ENCODE results near the gene TSPAN17. TPM values are rescaled to one million over a fixed set of nuclear protein-coding genes. Genes with fewer than 3 reads are reported as not detected.
"Not testable (repeated sequence)": the region's sequence is repeated elsewhere in the genome, so short reads cannot be mapped to it uniquely, and the experiment has no call there.

Gene TSPAN17
- total RNA-seq, 2 donors from 2014 or later = 26.7 to 53.0 TPM

GRCh38 chr5:176685010-176685409 is 37.7 kb downstream of the TSPAN17 start:
- H3K4me3 Mint-ChIP-seq = no peak overlapping the region
- no peaks in the 10 kb centered on the region for H3K36me3 Mint-ChIP-seq (ENCODE audit: low read depth)
- H3K27me3 Mint-ChIP-seq = peaks cover 36% of the 10 kb centered on the region
- H3K27ac Mint-ChIP-seq = no peak overlapping the region
- ATAC-seq (replicated peaks) = no peak
- peaks cover 5% of the 10 kb centered on the region for H3K9me3 Mint-ChIP-seq
- no peaks in the 10 kb centered on the region for H3K4me1 Mint-ChIP-seq

GRCh38 chr5:176687247-176687646 is 40.0 kb downstream of the TSPAN17 start:
- Mint-ChIP-seq H3K4me3 (no peak overlapping the region), H3K9me3 (peaks cover 5% of the 10 kb centered on the region), H3K36me3 (ENCODE audit: low read depth) (no peaks in the 10 kb centered on the region), H3K4me1 (no peaks in the 10 kb centered on the region), H3K27me3 (peaks cover 39% of the 10 kb centered on the region), H3K27ac (no peak overlapping the region)
- no peak for ATAC-seq (replicated peaks)

- Mint-ChIP-seq H3K4me3 (no peak overlapping the region), H3K27ac (no peak overlapping the region), H3K9me3 (peaks cover 5% of the 10 kb centered on the region), H3K4me1 (no peaks in the 10 kb centered on the region), H3K36me3 (ENCODE audit: low read depth) (no peaks in the 10 kb centered on the region), H3K27me3 (peaks cover 38% of the 10 kb centered on the region)
- no peak for ATAC-seq (replicated peaks)
Observed at GRCh38 chr5:176687881-176688280, 40.6 kb downstream of the TSPAN17 start.

- no peaks in the 10 kb centered on the region for H3K9me3 Mint-ChIP-seq
- peaks cover 38% of the 10 kb centered on the region for H3K27me3 Mint-ChIP-seq
Observed at GRCh38 chr5:176690911-176691310, 43.6 kb downstream of the TSPAN17 start.

GRCh38 chr5:176691524-176691923 is 44.2 kb downstream of the TSPAN17 start:
- Mint-ChIP-seq H3K27ac (no peak overlapping the region), H3K4me1 (no peaks in the 10 kb centered on the region), H3K27me3 (peaks cover 42% of the 10 kb centered on the region), H3K9me3 (no peaks in the 10 kb centered on the region), H3K4me3 (no peak overlapping the region), H3K36me3 (ENCODE audit: low read depth) (no peaks in the 10 kb centered on the region)
- ATAC-seq (replicated peaks) = no peak

More at GRCh38 chr5:176690911-176691310, 43.6 kb downstream of the TSPAN17 start:
- H3K4me1 Mint-ChIP-seq = no peaks in the 10 kb centered on the region
- no peaks in the 10 kb centered on the region for H3K36me3 Mint-ChIP-seq (ENCODE audit: low read depth)
- ATAC-seq (replicated peaks) = no peak
- H3K27ac Mint-ChIP-seq = no peak overlapping the region
- H3K4me3 Mint-ChIP-seq = no peak overlapping the region

GRCh38 chr5:176692326-176692725 is 45.0 kb downstream of the TSPAN17 start:
- no peak for ATAC-seq (replicated peaks)
- no peaks in the 10 kb centered on the region for H3K9me3 Mint-ChIP-seq
- H3K4me1 Mint-ChIP-seq = peaks cover 5% of the 10 kb centered on the region
- H3K4me3 Mint-ChIP-seq = no peak overlapping the region
- no peak overlapping the region for H3K27ac Mint-ChIP-seq
- peaks cover 49% of the 10 kb centered on the region for H3K27me3 Mint-ChIP-seq
- H3K36me3 Mint-ChIP-seq (ENCODE audit: low read depth) = no peaks in the 10 kb centered on the region

- peaks cover 5% of the 10 kb centered on the region for H3K4me1 Mint-ChIP-seq
- H3K27ac Mint-ChIP-seq = no peak overlapping the region
- no peaks in the 10 kb centered on the region for H3K9me3 Mint-ChIP-seq
- H3K27me3 Mint-ChIP-seq = peaks cover 55% of the 10 kb centered on the region
- ATAC-seq (replicated peaks) = no peak
- no peaks in the 10 kb centered on the region for H3K36me3 Mint-ChIP-seq (ENCODE audit: low read depth)
- H3K4me3 Mint-ChIP-seq = no peak overlapping the region
Observed at GRCh38 chr5:176692839-176693476, 45.7 kb downstream of the TSPAN17 start.

- peaks cover 59% of the 10 kb centered on the region for H3K27me3 Mint-ChIP-seq
- H3K36me3 Mint-ChIP-seq (ENCODE audit: low read depth) = no peaks in the 10 kb centered on the region
- no peak for ATAC-seq (replicated peaks)
- peaks cover 5% of the 10 kb centered on the region for H3K4me1 Mint-ChIP-seq
- no peak overlapping the region for H3K27ac Mint-ChIP-seq
- H3K4me3 Mint-ChIP-seq = no peak overlapping the region
- H3K9me3 Mint-ChIP-seq = no peaks in the 10 kb centered on the region
Observed at GRCh38 chr5:176693477-176693851, 46.2 kb downstream of the TSPAN17 start.

GRCh38 chr5:176694146-176694545 is 46.9 kb downstream of the TSPAN17 start:
- Mint-ChIP-seq H3K36me3 (ENCODE audit: low read depth) (no peaks in the 10 kb centered on the region), H3K9me3 (no peaks in the 10 kb centered on the region), H3K4me3 (no peak overlapping the region), H3K27ac (no peak overlapping the region), H3K27me3 (peaks cover 63% of the 10 kb centered on the region), H3K4me1 (peaks cover 5% of the 10 kb centered on the region)
- ATAC-seq (replicated peaks) = no peak

- peaks cover 60% of the 10 kb centered on the region for H3K27me3 Mint-ChIP-seq
- H3K4me3 Mint-ChIP-seq = no peak overlapping the region
- no peaks in the 10 kb centered on the region for H3K9me3 Mint-ChIP-seq
- no peaks in the 10 kb centered on the region for H3K36me3 Mint-ChIP-seq (ENCODE audit: low read depth)
- H3K27ac Mint-ChIP-seq = no peak overlapping the region
- H3K4me1 Mint-ChIP-seq = peaks cover 5% of the 10 kb centered on the region
- no peak for ATAC-seq (replicated peaks)
Observed at GRCh38 chr5:176694631-176695030, 47.3 kb downstream of the TSPAN17 start.

GRCh38 chr5:176695073-176695472 is 47.8 kb downstream of the TSPAN17 start:
- ATAC-seq (replicated peaks) = no peak
- H3K4me3 Mint-ChIP-seq = no peak overlapping the region
- no peaks in the 10 kb centered on the region for H3K9me3 Mint-ChIP-seq
- no peaks in the 10 kb centered on the region for H3K36me3 Mint-ChIP-seq (ENCODE audit: low read depth)
- no peak overlapping the region for H3K27ac Mint-ChIP-seq
- peaks cover 5% of the 10 kb centered on the region for H3K4me1 Mint-ChIP-seq
- peaks cover 56% of the 10 kb centered on the region for H3K27me3 Mint-ChIP-seq

- peaks cover 5% of the 10 kb centered on the region for H3K4me1 Mint-ChIP-seq
- H3K4me3 Mint-ChIP-seq = no peak overlapping the region
- H3K27ac Mint-ChIP-seq = no peak overlapping the region
- no peaks in the 10 kb centered on the region for H3K36me3 Mint-ChIP-seq (ENCODE audit: low read depth)
- H3K9me3 Mint-ChIP-seq = no peaks in the 10 kb centered on the region
- ATAC-seq (replicated peaks) = no peak
- H3K27me3 Mint-ChIP-seq = peaks cover 62% of the 10 kb centered on the region
Observed at GRCh38 chr5:176697267-176697933, 50.1 kb downstream of the TSPAN17 start.

GRCh38 chr5:176697934-176698538 is 50.8 kb downstream of the TSPAN17 start:
- ATAC-seq (replicated peaks) = no peak

GRCh38 chr5:176699446-176699845 is 52.2 kb downstream of the TSPAN17 start:
- not testable (repeated sequence) for H3K9me3 Mint-ChIP-seq; H3K4me3 Mint-ChIP-seq; H3K4me1 Mint-ChIP-seq; H3K36me3 Mint-ChIP-seq (ENCODE audit: low read depth); ATAC-seq (replicated peaks); H3K27ac Mint-ChIP-seq
- H3K27me3 Mint-ChIP-seq = peaks cover 60% of the 10 kb centered on the region

More at GRCh38 chr5:176697934-176698538, 50.8 kb downstream of the TSPAN17 start:
- H3K4me3 Mint-ChIP-seq = no peak overlapping the region
- H3K9me3 Mint-ChIP-seq = no peaks in the 10 kb centered on the region
- H3K27ac Mint-ChIP-seq = no peak overlapping the region
- H3K4me1 Mint-ChIP-seq = peaks cover 5% of the 10 kb centered on the region
- no peaks in the 10 kb centered on the region for H3K36me3 Mint-ChIP-seq (ENCODE audit: low read depth)
- peaks cover 61% of the 10 kb centered on the region for H3K27me3 Mint-ChIP-seq

GRCh38 chr5:176700239-176700847 is 53.1 kb downstream of the TSPAN17 start:
- peaks cover 5% of the 10 kb centered on the region for H3K4me1 Mint-ChIP-seq
- no peak for ATAC-seq (replicated peaks)
- H3K9me3 Mint-ChIP-seq = no peaks in the 10 kb centered on the region
- H3K27me3 Mint-ChIP-seq = peaks cover 59% of the 10 kb centered on the region
- H3K27ac Mint-ChIP-seq = no peak overlapping the region
- no peaks in the 10 kb centered on the region for H3K36me3 Mint-ChIP-seq (ENCODE audit: low read depth)
- no peak overlapping the region for H3K4me3 Mint-ChIP-seq
